Skin of body (tissue), 2 donors: ENCODE measurements around the gene SCRN2. TPM values are rescaled to one million over a fixed set of nuclear protein-coding genes. Genes with fewer than 3 reads are reported as not detected.

Source experiments
- DNase-seq: peaks from one replicate; lab custom pipeline; 2025; lab: John Stamatoyannopoulos, UW
- total RNA-seq: library from RNA; depleted of rRNA; stranded (reverse); fragments of >200 nt; gene quantifications from one replicate; pipeline ENCODE4 v1.2.3, GENCODE V29; 2014

The SCRN2 gene
- total RNA-seq, 1 donor from 2014 or later = 40.1 TPM

GRCh38 chr17:47806913-47807255 lies 34.2 kb downstream of the SCRN2 start:
- DNase-seq = no peak

DNA sequence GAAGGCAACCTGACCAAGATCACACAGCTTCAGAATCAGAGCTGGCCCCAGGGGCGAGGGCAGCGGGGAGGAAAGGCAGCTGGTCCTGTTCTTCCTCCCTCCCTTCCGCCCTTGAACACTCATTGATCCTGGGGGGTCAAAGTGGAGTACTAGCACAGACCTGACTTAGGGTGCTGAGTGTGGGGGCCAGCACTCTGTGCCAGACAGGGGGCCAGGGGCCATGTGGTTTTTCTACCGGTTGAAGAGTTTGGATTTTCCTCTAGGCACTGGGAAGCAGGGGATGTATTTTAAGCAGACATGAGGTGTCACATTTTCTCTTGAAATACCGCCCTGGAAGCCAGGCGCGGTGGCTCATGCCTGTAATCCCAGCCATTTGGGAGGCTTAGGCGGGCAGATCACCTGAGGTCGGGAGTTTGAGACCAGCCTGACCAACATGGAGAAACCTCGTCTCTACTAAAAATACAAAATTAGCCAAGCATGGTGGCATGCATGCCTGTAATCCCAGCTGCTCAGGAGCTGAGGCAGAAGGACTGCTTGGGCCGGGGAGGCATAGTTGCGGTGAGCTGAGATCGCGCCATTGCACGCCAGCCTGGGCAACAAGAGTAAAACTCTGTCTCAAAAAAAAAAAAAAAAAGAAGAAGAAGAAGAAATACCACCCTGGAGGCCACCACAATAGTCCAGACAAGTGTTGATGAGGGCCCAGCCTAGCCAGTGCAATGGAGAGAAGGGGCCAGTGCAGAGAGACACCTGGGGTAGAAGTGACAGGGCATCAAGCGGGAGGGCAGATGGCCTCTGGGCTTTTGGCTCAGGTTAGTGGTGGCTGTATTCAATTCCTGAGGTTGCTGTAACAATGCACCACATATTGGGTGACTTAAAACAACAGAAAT lies 34.8 kb downstream of the SCRN2 start:
- no peak for DNase-seq

- no peak for DNase-seq
Measured at GRCh38 chr17:47804461-47804860, 36.6 kb downstream of the SCRN2 start.

DNA sequence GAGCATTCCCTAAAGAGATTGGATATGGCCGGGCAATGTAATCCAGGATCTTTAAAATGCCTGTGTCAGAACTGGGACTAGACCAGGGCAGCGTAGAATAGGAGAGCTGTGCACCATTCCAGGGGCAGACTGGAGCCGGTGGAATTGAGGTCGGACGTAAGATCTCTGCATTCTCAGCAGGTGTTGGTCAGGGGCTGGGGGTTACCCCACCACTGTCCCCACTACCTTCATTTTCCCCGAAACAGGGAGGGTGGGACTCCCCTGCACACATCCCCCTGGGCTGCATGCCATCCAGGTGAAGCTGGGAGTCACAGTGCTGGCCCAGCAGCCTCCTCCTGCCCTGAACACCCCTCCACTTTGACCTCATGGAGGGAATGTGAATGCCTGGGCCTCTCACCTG lies 37.3 kb downstream of the SCRN2 start:
- DNase-seq = no peak

DNA sequence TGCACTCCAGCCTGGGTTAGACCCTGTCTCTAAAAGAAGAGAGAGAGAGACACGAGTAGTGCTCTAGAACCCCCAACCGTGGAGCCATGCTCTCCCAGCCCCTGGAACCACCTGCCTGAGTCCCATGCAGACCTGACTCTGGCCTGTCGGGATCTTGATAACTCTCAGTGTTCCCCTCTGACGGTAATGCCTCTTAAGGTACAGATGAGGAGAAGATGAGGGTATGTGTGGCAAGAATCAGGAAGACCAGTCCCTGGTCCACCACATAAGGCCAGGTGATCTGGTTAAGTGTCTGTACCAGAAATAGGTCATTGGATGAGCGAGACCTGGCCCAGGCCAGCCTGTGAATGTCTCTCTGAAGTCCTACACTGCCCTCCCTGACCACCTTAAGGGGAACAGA lies 37.9 kb downstream of the SCRN2 start:
- no peak for DNase-seq

- no peak for DNase-seq
Measured at GRCh38 chr17:47802341-47803022, 38.6 kb downstream of the SCRN2 start.

DNA sequence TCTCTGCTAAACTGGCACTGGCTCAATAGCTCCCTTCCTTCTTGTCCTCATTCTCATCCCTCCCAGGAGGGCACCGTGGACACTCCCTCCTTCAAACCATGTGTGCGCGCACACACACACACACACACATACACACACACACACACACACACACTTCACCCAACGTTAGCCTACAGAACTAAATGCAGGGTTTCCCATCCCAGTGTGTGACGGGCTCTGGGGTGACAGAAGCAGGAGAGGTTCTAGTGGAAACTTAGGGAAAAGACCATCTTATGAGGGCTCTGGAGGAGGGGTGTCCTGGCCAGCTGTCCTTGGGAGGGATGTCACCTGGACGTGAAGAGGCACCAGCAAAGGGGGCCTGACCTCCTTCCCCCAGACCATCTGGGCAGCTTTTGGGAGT lies 39.2 kb downstream of the SCRN2 start:
- no peak for DNase-seq

DNA sequence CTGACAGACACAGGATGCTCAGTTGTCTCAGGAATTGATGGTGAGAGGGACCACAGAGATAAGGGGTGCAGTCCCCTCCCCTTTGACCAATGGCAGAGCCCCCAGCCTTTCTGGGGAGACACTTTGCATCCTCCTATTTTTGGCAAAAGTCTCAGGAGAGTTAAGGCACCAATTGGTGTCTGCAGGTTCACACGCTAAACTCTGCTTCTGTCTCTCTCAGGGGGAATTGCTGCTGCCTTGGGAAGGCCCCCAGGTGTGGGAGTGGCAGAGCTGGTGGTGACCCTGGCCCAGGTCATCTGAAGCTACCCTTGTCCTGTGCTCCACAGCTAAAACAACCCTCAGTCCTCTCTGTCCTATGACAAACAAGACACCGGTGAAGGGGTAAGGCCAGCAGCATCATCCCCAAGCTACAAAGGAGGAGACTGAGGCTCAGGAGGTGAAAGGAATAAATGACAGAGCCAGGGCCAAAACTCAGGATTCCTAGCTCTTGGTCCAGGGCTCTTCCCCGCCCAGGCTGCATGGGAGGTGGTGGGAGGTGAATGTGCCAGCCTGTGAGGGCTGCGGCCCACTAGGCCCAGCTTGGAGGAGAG lies 39.8 kb downstream of the SCRN2 start:
- no peak for DNase-seq

GRCh38 chr17:47800686-47801085 lies 40.4 kb downstream of the SCRN2 start:
- DNase-seq = no peak

GRCh38 chr17:47797797-47798196 lies 43.3 kb downstream of the SCRN2 start:
- DNase-seq = no peak

DNA sequence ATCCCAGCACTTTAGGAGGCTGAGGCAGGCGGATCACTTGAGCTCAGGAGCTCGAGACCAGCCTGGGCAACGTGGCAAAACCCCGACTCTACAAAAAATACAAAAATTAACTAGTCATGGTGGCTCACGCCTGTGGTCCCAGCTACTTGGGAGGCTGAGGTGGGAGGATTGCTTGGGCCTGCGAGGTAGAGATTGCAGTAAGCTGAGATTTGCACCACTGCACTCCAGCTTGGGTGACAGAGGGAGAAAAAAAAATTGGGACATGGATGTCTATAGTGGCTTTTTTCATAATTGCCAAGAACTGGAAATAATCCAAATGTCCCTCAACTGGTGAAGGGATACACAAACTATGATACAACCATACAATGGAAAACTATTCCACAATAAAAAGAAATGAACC lies 48.1 kb downstream of the SCRN2 start:
- no peak for DNase-seq

DNA sequence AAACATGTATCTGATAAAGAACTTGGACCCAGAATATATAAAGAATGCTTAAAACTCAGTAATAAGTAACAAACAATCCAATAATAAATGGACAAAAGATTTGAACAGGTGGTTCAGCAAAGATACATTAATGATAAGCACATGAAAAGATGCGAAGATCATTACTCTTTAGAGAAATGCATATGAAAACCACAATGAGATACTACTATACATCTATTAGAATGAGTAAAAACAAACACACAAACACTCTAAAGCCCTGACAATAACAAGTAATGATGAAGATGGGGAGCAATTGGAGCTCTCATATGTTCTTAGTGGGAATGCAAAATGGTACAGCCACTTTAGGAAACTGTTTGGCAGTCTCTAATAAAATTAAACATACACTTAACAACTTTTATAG lies 48.6 kb downstream of the SCRN2 start:
- no peak for DNase-seq

- DNase-seq = no peak
Measured at GRCh38 chr17:47791025-47791424, 50.0 kb downstream of the SCRN2 start.

DNA sequence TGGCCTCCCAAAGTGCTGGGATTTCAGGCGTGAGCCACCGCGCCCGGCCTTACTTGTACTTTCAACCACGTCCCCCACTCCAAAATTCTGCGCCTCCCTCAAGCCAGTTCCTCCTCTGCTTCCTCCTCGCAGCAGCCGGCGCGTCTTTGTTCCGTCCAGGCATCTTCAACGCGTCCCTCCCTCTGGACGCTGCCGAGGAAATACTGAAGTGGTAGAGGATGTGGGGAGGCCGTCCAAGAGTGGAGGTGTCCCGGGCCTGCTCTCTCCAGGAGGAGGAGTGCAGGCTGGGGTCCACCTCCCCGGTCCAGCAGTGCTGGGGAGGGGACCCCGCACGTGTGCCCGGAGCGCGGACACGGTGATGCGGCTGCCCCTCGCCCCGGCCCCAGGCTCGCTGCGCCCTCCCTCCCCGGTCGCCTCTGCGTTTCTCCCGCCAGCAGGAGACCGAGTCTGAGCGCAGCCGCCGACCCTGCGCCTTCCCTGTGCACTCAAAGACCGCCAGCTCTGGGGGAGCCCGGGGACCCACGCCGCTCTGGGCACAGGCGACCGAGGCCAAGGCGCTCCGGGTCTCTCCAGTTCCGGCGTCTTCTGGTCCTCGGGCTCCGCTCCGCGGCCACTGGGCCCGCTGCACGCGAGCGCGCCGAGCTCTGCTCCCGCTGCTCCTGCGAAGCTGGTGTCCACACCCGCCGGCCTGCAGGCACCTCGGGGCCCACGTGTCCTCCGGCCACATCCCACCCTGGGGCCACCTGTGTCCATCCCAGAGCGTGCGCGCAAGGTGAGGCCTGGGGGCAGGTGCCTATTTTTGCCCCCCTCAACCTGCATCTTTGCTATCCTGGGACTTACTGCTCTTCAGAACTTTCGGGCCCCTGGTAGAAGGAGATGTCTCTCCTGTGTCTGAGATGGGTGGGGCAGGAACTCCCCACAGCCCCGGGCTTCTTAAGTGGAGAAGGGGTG lies 51.2 kb downstream of the SCRN2 start:
- no peak for DNase-seq

Other genes starting within 250 kb of the SCRN2 start
- gene KPNB1, start 191.4 kb downstream of the SCRN2 start, total RNA-seq = 142 TPM
- gene TBKBP1, start 147.1 kb downstream of the SCRN2 start, total RNA-seq = 10.2 TPM
- gene TBX21, start 108.0 kb downstream of the SCRN2 start, total RNA-seq = 0.39 TPM
- gene OSBPL7, start 19.5 kb downstream of the SCRN2 start, total RNA-seq = 3.7 TPM
- gene MRPL10, start 9.7 kb downstream of the SCRN2 start, total RNA-seq = 10.0 TPM
- gene LRRC46, start 9.6 kb downstream of the SCRN2 start, total RNA-seq = 0.10 TPM
- 10.2 TPM for gene SP6, start 9.9 kb upstream of the SCRN2 start, total RNA-seq
- 2.1 TPM for gene SP2, start 55.0 kb upstream of the SCRN2 start, total RNA-seq
- gene PNPO, start 100.3 kb upstream of the SCRN2 start, total RNA-seq = 8.1 TPM
- gene PRR15L, start 116.6 kb upstream of the SCRN2 start, total RNA-seq = 1.7 TPM
- gene CDK5RAP3, start 129.8 kb upstream of the SCRN2 start, total RNA-seq = 126 TPM
- gene COPZ2, start 196.5 kb upstream of the SCRN2 start, total RNA-seq = 43.1 TPM
- 59.0 TPM for gene NFE2L1, start 207.1 kb upstream of the SCRN2 start, total RNA-seq